Stimulated activated naive CD4-positive, alpha-beta T cell (primary cell): ENCODE data around the gene CDH6.

Source experiments
- DNase-seq, 6 experiments: peaks; one replicate each; lab custom pipeline; 2025; lab: John Stamatoyannopoulos, UW

The CDH6 gene

DNA sequence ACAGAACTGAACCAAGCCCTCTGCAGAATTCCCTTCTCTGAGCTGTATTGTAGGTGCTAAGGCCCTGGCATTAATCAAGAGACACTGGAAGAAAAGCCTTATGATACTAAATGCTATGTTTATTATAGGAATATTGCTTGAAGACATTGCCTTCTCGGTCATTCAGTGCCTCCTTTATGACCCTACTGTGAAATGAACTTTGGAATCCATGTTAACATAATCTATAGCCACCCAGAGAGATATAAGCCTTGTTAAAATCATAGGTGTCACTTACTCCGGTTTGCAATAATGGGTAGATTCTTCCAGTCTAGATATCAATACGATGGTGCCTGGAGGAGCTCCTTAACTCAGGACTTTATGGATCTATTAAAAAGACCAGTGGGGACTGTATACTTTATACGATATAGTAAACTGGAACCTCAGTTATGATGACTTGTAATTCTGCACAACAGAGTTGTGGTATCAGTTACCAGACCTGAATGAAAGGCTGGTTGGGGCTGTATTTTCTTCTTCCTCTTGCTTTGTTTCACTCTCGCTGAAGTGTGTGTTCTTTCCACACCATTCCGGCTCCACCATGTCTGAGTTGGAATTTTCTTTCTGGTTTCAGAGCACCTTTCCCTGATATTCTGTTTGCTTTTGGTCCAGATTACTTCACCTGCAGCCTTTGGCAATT, 183.9 kb downstream of the CDH6 start:
- no peak for DNase-seq

DNA sequence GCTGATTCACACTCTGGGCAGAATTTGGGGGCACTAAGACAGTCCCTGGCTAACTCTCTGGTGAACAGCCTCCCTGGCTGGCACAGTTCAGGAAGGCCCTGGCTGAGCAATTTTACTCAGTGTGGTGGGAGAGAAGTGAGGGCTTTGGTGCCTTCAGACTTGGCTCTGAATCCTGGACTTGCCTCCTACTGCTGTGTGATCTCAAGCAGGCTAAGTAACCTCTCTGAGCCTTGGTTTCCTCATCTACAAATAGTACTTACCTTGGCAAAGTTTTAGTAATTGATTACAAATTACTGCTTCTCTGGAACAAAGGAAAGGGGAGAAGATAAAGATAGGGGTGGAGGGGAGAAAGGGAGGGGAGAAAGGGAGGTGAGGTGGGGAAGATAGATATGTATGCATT, 184.7 kb downstream of the CDH6 start:
- DNase-seq = no peak
